IMR-90 (cell line): ENCODE data around the gene GJA5. TPM values are rescaled to one million over a fixed set of nuclear protein-coding genes. Genes with fewer than 3 reads are reported as not detected.

Experiments
- ATAC-seq: fragments of 200-7000 bp; cut with Tn5 transposase; 2 replicates; pipeline ENCODE4 v1.9.1; 2020; ENCODE audit warnings: low read depth, mild to moderate bottlenecking, moderate library complexity
- BruUV-seq: library from RNA; stranded (reverse); fragments of 400-500 nt; replicated peaks from 2 replicates; lab custom pipeline; 2021; lab: Mats Ljungman, UMichigan
- CTCF ChIA-PET: fragments of 300-600 bp; formaldehyde crosslinking; extraction: SDS; loops from one replicate; lab custom pipeline; 2021; ENCODE audit warnings: antibody characterized with exemption; lab: Yijun Ruan, JAX
- POLR2A ChIA-PET: fragments of 300-600 bp; sonication (Branson Sonifier 250); formaldehyde crosslinking; loops from one replicate; lab custom pipeline; 2022; ENCODE audit warnings: antibody characterized with exemption; ENCODE audit not compliant: unreplicated experiment; lab: Charles Lee
- DNase-seq: peaks from one replicate; pipeline ENCODE4 v3.0.0; 2013
- H2AFZ ChIP-seq: replicated peaks from 2 replicates; pipeline ENCODE3; 2013; ENCODE audit warnings: low read length, mild to moderate bottlenecking; ENCODE audit not compliant: poor library complexity
- H2AK5ac ChIP-seq: 2 replicates; pipeline ENCODE4 v1.6.1; 2013; ENCODE audit warnings: low read depth, low read length, inconsistent platforms
- H2AK9ac ChIP-seq: replicated peaks from 2 replicates; pipeline ENCODE3; 2013; ENCODE audit warnings: mild to moderate bottlenecking, low read depth, low read length, moderate library complexity; ENCODE audit not compliant: poor library complexity
- H2BK120ac ChIP-seq: 2 replicates; pipeline ENCODE4 v1.6.1; 2013; ENCODE audit warnings: low read depth, low read length, inconsistent platforms
- H2BK15ac ChIP-seq: 3 replicates; pipeline ENCODE4 v1.6.1; 2013; ENCODE audit warnings: low read depth, low read length, inconsistent platforms
- H2BK20ac ChIP-seq: 2 replicates; pipeline ENCODE4 v1.6.1; 2013; ENCODE audit warnings: low read depth, mild to moderate bottlenecking, inconsistent platforms, low read length, moderate library complexity
- H2BK5ac ChIP-seq: 2 replicates; pipeline ENCODE4 v1.6.1; 2013; ENCODE audit warnings: mild to moderate bottlenecking, low read depth, low read length, inconsistent platforms; ENCODE audit not compliant: poor library complexity, severe bottlenecking
- H3K14ac ChIP-seq: replicated peaks from 2 replicates; pipeline ENCODE4 v1.6.1; 2013; ENCODE audit warnings: low read depth, low read length, inconsistent platforms
- H3K18ac ChIP-seq: 2 replicates; pipeline ENCODE4 v1.6.1; 2013; ENCODE audit warnings: low read depth, low read length, control low read depth
- H3K23ac ChIP-seq: 2 replicates; pipeline ENCODE4 v1.6.1; 2013; ENCODE audit warnings: low read depth, low read length, inconsistent platforms
- H3K27ac ChIP-seq: 2 replicates; pipeline ENCODE4 v1.5.1; 2013; ENCODE audit warnings: mild to moderate bottlenecking, control low read depth, low read length; ENCODE audit not compliant: insufficient read depth
- H3K27me3 ChIP-seq: 2 replicates; pipeline ENCODE4 v1.6.1; 2013; ENCODE audit warnings: low read length; ENCODE audit not compliant: control insufficient read depth, insufficient read depth
- H3K36me3 ChIP-seq: 2 replicates; pipeline ENCODE4 v1.6.1; 2013; ENCODE audit warnings: low read length, mixed read lengths; ENCODE audit not compliant: control insufficient read depth, insufficient read depth
- H3K4ac ChIP-seq: 2 replicates; pipeline ENCODE4 v1.6.1; 2013; ENCODE audit warnings: low read depth, low read length, inconsistent platforms
- H3K4me1 ChIP-seq: 2 replicates; pipeline ENCODE4 v1.6.1; 2013; ENCODE audit warnings: low read length, mixed read lengths; ENCODE audit not compliant: control insufficient read depth, insufficient read depth
- H3K4me2 ChIP-seq: 2 replicates; pipeline ENCODE4 v1.6.1; 2013; ENCODE audit warnings: low read depth, mild to moderate bottlenecking, control low read depth, low read length, moderate library complexity
- H3K4me3 ChIP-seq: 2 replicates; pipeline ENCODE4 v1.5.1; 2013; ENCODE audit warnings: low read depth, mild to moderate bottlenecking, control low read depth, low read length, moderate library complexity; ENCODE audit not compliant: insufficient read depth
- H3K56ac ChIP-seq: 2 replicates; pipeline ENCODE4 v1.6.1; 2013; ENCODE audit warnings: low read length, inconsistent platforms; ENCODE audit not compliant: insufficient read depth; ENCODE audit errors: extremely low read depth
- H3K79me1 ChIP-seq, 2 experiments: 2 replicates each; pipeline ENCODE4 v1.6.1; 2013; ENCODE audit warnings: low read length in 2 of 2, inconsistent platforms in 1 of 2, low read depth in 1 of 2
- H3K9ac ChIP-seq: 2 replicates; pipeline ENCODE4 v1.6.1; 2013; ENCODE audit warnings: low read depth, low read length, control low read depth
- H3K9me1 ChIP-seq: 2 replicates; pipeline ENCODE4 v1.6.1; 2013; ENCODE audit warnings: low read length, inconsistent platforms; ENCODE audit not compliant: insufficient read depth
- H3K9me3 ChIP-seq: 2 replicates; pipeline ENCODE4 v1.6.1; 2013; ENCODE audit warnings: low read length; ENCODE audit not compliant: control insufficient read depth, insufficient read depth
- H4K20me1 ChIP-seq: 2 replicates; pipeline ENCODE4 v1.6.1; 2013; ENCODE audit warnings: low read length, inconsistent platforms; ENCODE audit not compliant: insufficient read depth
- H4K5ac ChIP-seq: 2 replicates; pipeline ENCODE4 v1.6.1; 2013; ENCODE audit warnings: mild to moderate bottlenecking, low read depth, low read length, control low read depth
- H4K8ac ChIP-seq, 2 experiments: 2 replicates each; pipeline ENCODE4 v1.6.1; 2013; ENCODE audit warnings: low read depth in 2 of 2, low read length in 2 of 2, control low read depth in 1 of 2, inconsistent platforms in 1 of 2
- H4K91ac ChIP-seq: 2 replicates; pipeline ENCODE4 v1.6.1; 2013; ENCODE audit warnings: low read depth, low read length, inconsistent platforms; ENCODE audit not compliant: insufficient read depth
- BHLHE40 ChIP-seq: fragments of 150-350 bp; IDR thresholded peaks from 2 replicates; pipeline ENCODE4 v1.6.1; 2016; ENCODE audit warnings: mild to moderate bottlenecking, low read depth, low read length
- CEBPB ChIP-seq: IDR thresholded peaks from 2 replicates; pipeline ENCODE4 v1.6.1; 2012; ENCODE audit warnings: low read depth, low read length, improper control_type of control experiment
- CHD1 ChIP-seq: IDR thresholded peaks from 2 replicates; pipeline ENCODE4 v1.6.1; 2012; ENCODE audit warnings: low read depth, low read length, improper control_type of control experiment
- CTCF ChIP-seq: conservative IDR thresholded peaks from 2 replicates; pipeline ENCODE4 v1.5.1; 2012; ENCODE audit warnings: mild to moderate bottlenecking, low read depth, low read length, improper control_type of control experiment
- ELK1 ChIP-seq: fragments of 150-350 bp; IDR thresholded peaks from 2 replicates; pipeline ENCODE4 v1.6.1; 2016; ENCODE audit warnings: low read depth, mild to moderate bottlenecking, low read length, moderate library complexity, borderline replicate concordance
- FOS ChIP-seq: fragments of 150-350 bp; IDR thresholded peaks from 2 replicates; pipeline ENCODE4 v1.6.1; 2016; ENCODE audit warnings: low read depth, low read length
- MAFK ChIP-seq: IDR thresholded peaks from 2 replicates; pipeline ENCODE4 v1.6.1; 2012; ENCODE audit warnings: low read depth, low read length, improper control_type of control experiment
- MAZ ChIP-seq: IDR thresholded peaks from 2 replicates; pipeline ENCODE4 v1.6.1; 2012; ENCODE audit warnings: low read depth, mild to moderate bottlenecking, low read length, improper control_type of control experiment, moderate library complexity, borderline replicate concordance
- MXI1 ChIP-seq: IDR thresholded peaks from 2 replicates; pipeline ENCODE4 v1.6.1; 2012; ENCODE audit warnings: low read depth, mild to moderate bottlenecking, low read length, moderate library complexity, borderline replicate concordance
- NFE2L2 ChIP-seq: fragments of 150-350 bp; IDR thresholded peaks from 2 replicates; pipeline ENCODE4 v1.6.1; 2016; ENCODE audit warnings: low read depth, mild to moderate bottlenecking, low read length
- POLR2A ChIP-seq: IDR thresholded peaks from 2 replicates; pipeline ENCODE4 v1.6.1; 2012; ENCODE audit warnings: mild to moderate bottlenecking, low read depth, low read length
- RAD21 ChIP-seq: IDR thresholded peaks from 2 replicates; pipeline ENCODE4 v1.6.1; 2012; ENCODE audit warnings: low read length, improper control_type of control experiment
- RCOR1 ChIP-seq: IDR thresholded peaks from 2 replicates; pipeline ENCODE4 v1.6.1; 2012; ENCODE audit warnings: mild to moderate bottlenecking, low read length, improper control_type of control experiment; ENCODE audit not compliant: insufficient replicate concordance
- RFX5 ChIP-seq: IDR thresholded peaks from 2 replicates; pipeline ENCODE4 v1.8.0; 2012; ENCODE audit warnings: low read depth, mild to moderate bottlenecking, low read length, moderate library complexity
- SMC3 ChIP-seq: fragments of 150-350 bp; IDR thresholded peaks from 2 replicates; pipeline ENCODE4 v1.6.1; 2016; ENCODE audit warnings: low read depth, mild to moderate bottlenecking, antibody characterized with exemption, low read length, moderate library complexity
- WGBS, 2 experiments: methylation state at CpG; one replicate each; pipeline versions ENCODE4 v1.1.5 to v1.1.7; 2013; ENCODE audit warnings: missing lambda C conversion rate in 2 of 2; ENCODE audit not compliant: insufficient read length in 1 of 2; ENCODE audit errors: extremely low coverage in 2 of 2; 5-methylcytosine and 5-hydroxymethylcytosine counted together
- dilution Hi-C: fragments of 300-500 bp; cut with HindIII; formaldehyde crosslinking; loops from one replicate; pipeline ENCODE4 v1.14.3; 2018; ENCODE audit warnings: low sequenced_read_pairs; ENCODE audit not compliant: unreplicated experiment
- in situ Hi-C: fragments of 300-500 bp; cut with MboI; formaldehyde crosslinking; loops from 3 replicates; pipeline ENCODE4 v1.14.3; 2019; ENCODE audit warnings: low sequenced_read_pairs, inconsistent platforms, mixed read lengths
- intact Hi-C: fragments of 100-400 bp; cut with micrococcal nuclease; formaldehyde crosslinking; loops from 2 replicates; pipeline ENCODE4 v1.10.0; 2022
- polyA plus RNA-seq, 3 experiments: library from polyadenylated mRNA; depleted of rRNA; stranded (reverse); fragments of >200 nt; gene quantifications; 2 replicates each; pipeline ENCODE4 v1.2.3, GENCODE V29; 2012; ENCODE audit warnings: low replicate concordance in 1 of 3
- total RNA-seq: library from RNA; depleted of rRNA; stranded (reverse); fragments of >200 nt; gene quantifications from 2 replicates; pipeline ENCODE4 v1.2.3, GENCODE V29; 2012
- TF ChIP-seq, protein P1 (sequence below): fragments of 150-350 bp; IDR thresholded peaks from 2 replicates; pipeline ENCODE4 v1.6.1; 2017; ENCODE audit warnings: mild to moderate bottlenecking, antibody characterized with exemption, low read length, low read depth

GJA5 gene
- total and polyA plus RNA-seq, 2 of the 4 experiments (the other 2 are of a cell fraction), result not detected

GRCh38 chr1:147800804-147801203 lies 40.4 kb upstream of the GJA5 start:
- Histone ChIP-seq H4K20me1 (no peaks in the 10 kb centered on the region), H4K8ac (no peak overlapping the region), H3K27me3 (no peaks in the 10 kb centered on the region), H3K9ac (no peak overlapping the region), H3K18ac (no peak overlapping the region), H3K79me1 (no peaks in the 10 kb centered on the region), H2BK20ac (no peak overlapping the region), H3K4me2 (no peak overlapping the region), H2AK9ac (no peak overlapping the region), H2BK15ac (no peak overlapping the region), H2BK120ac (no peak overlapping the region), H4K91ac (no peak overlapping the region), H2BK5ac (no peak overlapping the region), H3K9me1 (no peaks in the 10 kb centered on the region), H3K4ac (no peak overlapping the region), H4K5ac (no peak overlapping the region), H3K27ac (no peak overlapping the region), H3K36me3 (no peaks in the 10 kb centered on the region), H2AK5ac (no peak overlapping the region), H3K9me3 (no peaks in the 10 kb centered on the region), H3K23ac (no peak overlapping the region), H3K4me3 (no peak overlapping the region), H2AFZ (no peak overlapping the region), H3K14ac (no peak overlapping the region), H3K56ac (no peak overlapping the region), H3K4me1 (no peaks in the 10 kb centered on the region)
- no peak for ATAC-seq
- intact Hi-C loops, result no loop called here
- no CpG with 5 or more reads among the region's 2 CpGs for WGBS, 2 experiments
- CTCF ChIA-PET, result no interaction called here
- POLR2A ChIA-PET, result no interaction called here
- TF ChIP-seq RFX5, result no peak
- no peak for TF ChIP-seq CTCF
- no peak for TF ChIP-seq SMC3
- TF ChIP-seq, protein P1, sequence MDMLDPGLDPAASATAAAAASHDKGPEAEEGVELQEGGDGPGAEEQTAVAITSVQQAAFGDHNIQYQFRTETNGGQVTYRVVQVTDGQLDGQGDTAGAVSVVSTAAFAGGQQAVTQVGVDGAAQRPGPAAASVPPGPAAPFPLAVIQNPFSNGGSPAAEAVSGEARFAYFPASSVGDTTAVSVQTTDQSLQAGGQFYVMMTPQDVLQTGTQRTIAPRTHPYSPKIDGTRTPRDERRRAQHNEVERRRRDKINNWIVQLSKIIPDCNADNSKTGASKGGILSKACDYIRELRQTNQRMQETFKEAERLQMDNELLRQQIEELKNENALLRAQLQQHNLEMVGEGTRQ, result no peak
- no peak for TF ChIP-seq NFE2L2
- no peak for TF ChIP-seq MAZ
- TF ChIP-seq RAD21, result no peak
- no peak for TF ChIP-seq CHD1
- TF ChIP-seq ELK1, result no peak
- no peak for TF ChIP-seq CEBPB
- no peak for TF ChIP-seq MXI1
- TF ChIP-seq POLR2A, result no peak
- no peak for TF ChIP-seq BHLHE40
- no peak for TF ChIP-seq MAFK
- no peak for TF ChIP-seq RCOR1
- no peak for TF ChIP-seq FOS
- dilution Hi-C loops, result no loop called here
- in situ Hi-C loops, result no loop called here
- BruUV-seq, result no TSS peak
- no peak for DNase-seq
